D341Med (cell line): ENCODE measurements around the gene TNS4.

Experiments
- DNase-seq: peaks from one replicate; pipeline ENCODE4 v3.0.0; 2012; ENCODE audit warnings: low spot score

The TNS4 gene

DNA sequence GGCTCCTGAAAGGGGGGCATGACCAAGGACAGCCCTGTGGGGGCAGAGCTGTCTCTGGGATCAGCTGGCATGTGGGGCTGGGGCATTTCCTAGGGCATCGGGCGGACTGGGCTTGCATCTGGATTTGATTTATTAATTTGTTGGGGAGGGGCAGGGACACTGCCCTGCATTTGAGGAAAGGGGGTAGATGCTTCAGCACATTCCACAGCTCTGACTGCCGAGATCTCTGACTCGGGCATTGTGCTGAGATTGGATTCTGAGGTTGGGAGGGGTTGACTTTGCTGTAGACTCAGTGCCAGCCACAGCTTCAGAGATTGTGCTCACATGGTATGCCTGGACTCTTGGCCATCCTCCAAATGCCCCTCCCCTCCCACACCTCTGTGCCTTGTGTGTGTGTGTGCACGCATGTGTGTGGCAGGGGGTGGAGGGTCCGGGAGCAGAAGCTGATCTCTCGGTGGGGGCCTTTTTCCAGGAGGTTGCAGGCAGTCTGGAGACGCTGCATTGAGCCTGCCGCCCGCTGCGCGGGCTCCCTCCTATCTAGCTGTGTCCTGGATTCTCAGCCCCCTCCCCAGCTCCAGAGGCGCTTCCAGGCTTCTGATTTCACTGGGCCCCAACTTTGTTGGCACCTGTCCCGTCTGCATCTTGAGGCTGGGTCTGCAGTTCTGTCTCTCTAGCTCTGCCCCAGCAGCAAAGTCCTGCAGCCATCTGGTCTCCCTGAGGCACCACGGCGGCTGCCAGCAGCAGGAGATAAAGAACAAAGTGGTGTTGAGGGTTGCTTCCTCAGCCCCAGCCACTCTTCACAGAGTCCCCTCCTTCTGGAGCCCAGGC, 43.2 kb downstream of the TNS4 start:
- no peak for DNase-seq

GRCh38 chr17:40457369-40457768, 44.1 kb downstream of the TNS4 start:
- no peak for DNase-seq

- no peak for DNase-seq
These were observed 44.9 kb downstream of the TNS4 start for GRCh38 chr17:40456396-40456951.

DNA sequence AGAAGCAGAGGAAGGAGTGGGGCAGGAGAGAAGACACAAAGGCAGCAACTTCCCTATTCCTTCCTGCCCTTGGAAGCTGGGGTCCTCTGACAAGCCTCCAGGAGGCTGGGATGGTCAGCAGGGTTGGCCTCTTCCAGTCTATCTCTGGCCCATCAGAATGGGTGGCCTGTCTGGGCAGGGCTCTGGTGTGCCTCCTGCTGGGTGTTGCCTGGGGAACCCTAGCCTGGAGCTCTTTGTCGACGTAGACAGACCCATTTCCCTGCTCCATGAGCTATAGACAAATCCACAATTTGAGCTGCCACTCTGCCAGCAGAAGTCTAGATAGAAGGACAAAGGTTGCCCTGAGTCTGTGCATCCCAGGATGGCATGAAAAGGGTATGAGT, 46.8 kb downstream of the TNS4 start:
- no peak for DNase-seq

GRCh38 chr17:40453881-40454612, 47.4 kb downstream of the TNS4 start:
- no peak for DNase-seq

DNA sequence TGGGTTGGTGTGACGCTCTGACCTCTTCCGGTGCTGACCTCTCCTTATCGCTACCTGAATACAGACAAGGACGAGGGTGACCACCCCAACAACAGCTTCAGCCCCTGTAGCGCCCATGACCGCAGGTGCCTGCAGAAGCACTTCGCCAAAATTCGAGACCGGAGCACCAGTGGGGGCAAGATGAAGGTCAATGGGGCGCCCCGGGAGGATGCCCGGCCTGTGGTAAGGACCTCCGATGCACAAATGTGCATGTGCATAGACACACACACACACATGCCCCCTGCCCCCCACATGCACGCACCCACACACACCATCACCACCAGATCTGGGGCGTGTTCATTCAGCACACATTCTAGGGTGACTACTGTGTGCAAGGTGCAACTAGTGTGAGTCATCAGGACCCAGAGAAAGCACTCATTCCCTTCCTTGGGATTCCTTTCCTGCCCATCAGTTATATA, 48.5 kb downstream of the TNS4 start:
- no peak for DNase-seq

GRCh38 chr17:40452216-40452787, 49.1 kb downstream of the TNS4 start:
- no peak for DNase-seq

DNA sequence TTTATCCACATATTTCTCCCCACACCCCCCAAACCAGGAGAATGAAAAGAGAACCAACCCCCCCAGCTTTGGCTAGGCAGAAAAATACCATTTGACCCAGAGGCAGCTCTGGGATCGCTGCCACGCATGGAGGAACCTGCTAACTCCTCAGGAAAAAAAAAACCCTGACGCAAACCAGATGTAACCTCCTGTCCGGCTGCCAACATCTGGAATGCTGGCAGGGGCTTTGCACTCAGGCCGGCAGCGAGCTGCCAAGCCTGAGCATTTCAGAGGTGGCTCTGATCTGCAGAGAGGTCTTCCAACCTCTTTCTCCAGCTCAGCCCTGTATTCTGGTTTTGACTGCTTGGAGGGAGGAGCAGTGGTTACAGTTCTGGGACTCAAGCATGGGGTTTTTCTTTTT, 50.0 kb downstream of the TNS4 start:
- peak; percentile 37 for DNase-seq

- peak; percentile 71 for DNase-seq
These were observed 51.2 kb downstream of the TNS4 start for GRCh38 chr17:40450175-40450574.

DNA sequence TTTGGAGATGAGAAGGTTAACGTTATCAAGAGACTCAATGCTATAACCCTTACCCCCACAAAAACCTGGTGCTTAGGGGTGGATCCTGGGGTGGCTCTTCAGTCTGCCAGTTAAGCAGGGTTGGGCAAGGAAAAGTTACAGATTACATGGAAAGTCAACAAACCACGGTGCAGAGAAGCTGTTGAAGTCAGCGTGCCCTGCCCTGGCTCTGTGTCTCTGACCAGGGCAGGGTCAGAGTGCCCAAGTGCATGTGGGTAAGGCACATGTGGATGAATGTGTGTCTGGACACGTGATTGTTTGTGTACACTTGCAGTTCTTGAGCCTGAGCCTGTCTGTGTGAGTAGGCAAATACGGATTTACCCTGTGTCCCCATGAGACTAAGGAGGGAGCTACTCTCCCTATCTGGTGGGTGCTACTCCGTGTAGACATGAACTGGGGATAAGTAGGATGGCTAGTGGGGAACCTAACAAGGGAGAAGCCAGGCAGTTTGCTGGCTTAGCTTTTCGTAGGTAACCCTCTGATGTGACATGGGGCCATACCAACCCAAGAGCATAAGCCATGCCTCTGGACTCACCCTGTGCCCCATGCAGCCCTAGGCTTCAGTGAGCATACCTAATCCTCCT, 52.7 kb downstream of the TNS4 start:
- peak; percentile 42 for DNase-seq

DNA sequence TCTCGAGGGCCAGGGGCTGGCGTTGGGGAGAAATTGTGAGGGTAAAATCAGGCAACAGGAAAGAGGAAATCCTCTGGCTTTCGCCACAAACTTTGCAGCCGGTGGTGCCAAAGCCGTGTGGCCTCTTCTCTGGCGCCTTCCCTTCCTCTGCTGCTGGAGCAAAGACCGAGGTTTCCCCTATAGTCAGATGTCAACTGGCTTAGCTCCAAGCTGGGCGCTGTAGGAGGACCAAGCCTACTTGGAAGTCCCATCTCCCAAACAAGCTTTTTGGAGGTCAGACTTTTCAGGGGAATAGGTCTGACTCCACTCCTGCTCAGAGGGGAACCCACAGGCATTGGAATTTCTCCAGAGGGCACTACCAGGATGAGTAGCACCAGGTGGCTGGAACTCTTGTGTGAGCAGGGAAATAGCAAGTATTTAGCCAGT, 53.2 kb downstream of the TNS4 start:
- DNase-seq, result no peak

DNA sequence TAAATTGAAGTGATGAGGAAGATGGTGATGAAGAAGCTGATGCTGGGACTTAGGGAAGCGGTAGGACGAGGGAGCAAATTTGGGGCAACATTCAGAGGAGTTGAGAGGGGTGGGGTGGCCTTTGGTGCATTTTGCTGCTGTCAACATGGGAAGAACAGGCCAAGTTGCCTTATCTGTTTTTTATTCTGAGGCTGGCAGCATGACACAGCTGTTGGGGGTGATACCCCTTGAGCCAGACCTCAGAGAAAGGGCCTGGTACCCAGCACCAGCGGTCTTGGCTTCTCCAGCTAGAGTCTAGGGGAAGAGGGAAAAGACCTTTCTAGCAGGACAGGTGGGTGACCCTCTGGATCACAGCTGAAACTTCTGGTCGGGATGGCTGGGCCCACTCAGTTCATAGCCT, 53.6 kb downstream of the TNS4 start:
- no peak for DNase-seq

GRCh38 chr17:40447148-40447644, 54.2 kb downstream of the TNS4 start:
- no peak for DNase-seq

- DNase-seq, result no peak
These were observed 55.5 kb downstream of the TNS4 start for GRCh38 chr17:40445751-40446468.

- peak; percentile 43 for DNase-seq
These were observed 57.2 kb downstream of the TNS4 start for GRCh38 chr17:40443988-40444899.

- DNase-seq, result peak; percentile 94
These were observed 58.0 kb downstream of the TNS4 start, which contains the start of gene IGFBP4 for GRCh38 chr17:40443196-40443987. Gene IGFBP4 (plus strand): TSS chr17:40443450. CDS start chr17:40443736, 286 bp downstream.

DNA sequence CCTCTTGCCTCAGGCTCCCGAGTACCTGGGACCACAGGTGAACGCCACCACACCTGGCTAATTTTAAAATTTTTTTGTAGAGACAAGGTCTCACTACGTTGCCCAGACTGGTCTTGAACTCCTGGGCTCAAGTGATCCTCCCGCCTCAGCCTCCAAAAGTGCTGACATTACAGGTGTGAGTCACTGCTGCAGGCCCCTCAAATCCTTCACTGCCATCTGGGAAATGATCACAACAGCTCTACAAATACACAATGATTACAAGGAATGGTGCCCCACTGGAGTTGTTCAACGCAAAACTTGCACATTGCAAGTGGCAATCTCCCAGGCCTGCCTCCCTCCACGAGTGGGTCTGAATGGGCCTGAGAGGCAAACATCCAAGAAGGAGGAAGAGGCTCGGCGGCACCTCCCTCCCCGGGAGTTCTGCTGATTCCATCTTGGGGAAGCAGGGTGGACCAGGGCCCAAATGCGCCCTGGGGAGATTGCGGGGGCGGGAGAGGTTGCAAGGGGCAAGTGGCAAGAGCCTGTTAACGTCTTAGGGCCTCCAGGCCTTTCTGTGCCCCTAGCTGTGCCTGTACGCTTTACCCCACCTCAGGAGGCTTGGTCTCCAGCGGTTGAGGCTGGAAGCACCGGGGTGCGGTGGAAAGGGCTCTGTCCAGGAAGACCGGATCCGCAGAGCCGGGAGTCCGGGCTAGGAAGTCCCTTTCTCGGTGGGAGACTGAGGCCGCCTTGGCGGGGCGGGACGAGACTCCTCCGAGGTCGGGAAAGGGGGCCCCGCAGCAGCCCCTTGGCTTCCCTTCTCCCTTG, 58.8 kb downstream of the TNS4 start:
- DNase-seq, result no peak

DNA sequence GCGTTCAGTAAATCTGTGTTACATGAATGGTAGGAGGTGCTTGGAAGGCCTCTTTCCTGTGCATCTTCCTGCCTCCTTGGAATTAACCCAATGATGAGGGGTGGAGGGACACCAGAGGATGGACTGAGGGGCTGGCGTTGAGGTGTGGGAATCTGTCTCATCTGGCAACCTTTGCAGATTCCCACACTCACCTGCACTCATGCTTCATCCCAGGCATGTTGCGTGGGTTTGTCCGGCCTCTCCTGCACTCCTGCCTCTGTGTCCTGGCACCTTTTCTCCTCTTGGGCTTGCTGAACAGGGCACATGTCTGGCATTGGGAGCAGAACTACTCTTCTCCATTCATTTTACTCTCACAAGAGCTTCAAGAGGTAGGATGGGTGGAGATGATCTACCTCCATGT, 61.3 kb downstream of the TNS4 start:
- DNase-seq, result no peak
